GM21423 (cell line): Measurements from ENCODE around the gene TENM3.
A peak's percentile ranks its signal among the peaks of the same experiment; 100 is the strongest.
"Not testable (repeated sequence)": the region's sequence is repeated elsewhere in the genome, so short reads cannot be mapped to it uniquely, and the experiment has no call there.

Experiments used
- ATAC-seq: cut with Tn5 transposase; IDR thresholded peaks from one replicate; pipeline ENCODE4 v1.9.1; 2021; ENCODE audit warnings: mild to moderate bottlenecking, moderate library complexity; ENCODE audit not compliant: unreplicated experiment

The TENM3 gene

GRCh38 chr4:182802621-182803020 lies 559.4 kb downstream of the TENM3 start:
- no peak for ATAC-seq

GRCh38 chr4:182803235-182803634 lies 560.0 kb downstream of the TENM3 start:
- no peak for ATAC-seq

GRCh38 chr4:182804131-182804530 lies 560.9 kb downstream of the TENM3 start:
- no peak for ATAC-seq

GRCh38 chr4:182805321-182805720 lies 562.1 kb downstream of the TENM3 start:
- no peak for ATAC-seq

GRCh38 chr4:182805750-182806149 lies 562.5 kb downstream of the TENM3 start:
- ATAC-seq = no peak

- peak; percentile 74 for ATAC-seq
Measured at GRCh38 chr4:182806259-182807252, 563.4 kb downstream of the TENM3 start.

GRCh38 chr4:182807346-182807745 lies 564.1 kb downstream of the TENM3 start:
- no peak for ATAC-seq

- ATAC-seq = no peak
Measured at GRCh38 chr4:182807767-182808548, 564.8 kb downstream of the TENM3 start.

- peak; percentile 76 for ATAC-seq
Measured at GRCh38 chr4:182808673-182809416, 565.6 kb downstream of the TENM3 start.

- peak; percentile 14 for ATAC-seq
Measured at GRCh38 chr4:182809417-182810102, 566.4 kb downstream of the TENM3 start.

- no peak for ATAC-seq
Measured at GRCh38 chr4:182810103-182810615, 567.0 kb downstream of the TENM3 start.

- no peak for ATAC-seq
Measured at GRCh38 chr4:182812916-182813315, 569.7 kb downstream of the TENM3 start.

- ATAC-seq = not testable (repeated sequence)
Measured at GRCh38 chr4:182814065-182814464, 570.9 kb downstream of the TENM3 start.

GRCh38 chr4:182818926-182819730 lies 575.9 kb downstream of the TENM3 start:
- ATAC-seq = no peak

- ATAC-seq = no peak
Measured at GRCh38 chr4:182819751-182820150, 576.5 kb downstream of the TENM3 start.

GRCh38 chr4:182822554-182822953 lies 579.4 kb downstream of the TENM3 start:
- no peak for ATAC-seq

GRCh38 chr4:182823576-182823975 lies 580.4 kb downstream of the TENM3 start:
- peak; percentile 48 for ATAC-seq

- ATAC-seq = no peak
Measured at GRCh38 chr4:182825003-182825402, 581.8 kb downstream of the TENM3 start.

- ATAC-seq = no peak
Measured at GRCh38 chr4:182825786-182826185, 582.6 kb downstream of the TENM3 start.
